ENCODE results near the gene OR5K3. TPM values are rescaled to one million over a fixed set of nuclear protein-coding genes. Genes with fewer than 3 reads are reported as not detected.

OR5K3 gene
- total and polyA plus RNA-seq, 2 of the 4 experiments (the other 2 are of a cell fraction) = not detected

DNA sequence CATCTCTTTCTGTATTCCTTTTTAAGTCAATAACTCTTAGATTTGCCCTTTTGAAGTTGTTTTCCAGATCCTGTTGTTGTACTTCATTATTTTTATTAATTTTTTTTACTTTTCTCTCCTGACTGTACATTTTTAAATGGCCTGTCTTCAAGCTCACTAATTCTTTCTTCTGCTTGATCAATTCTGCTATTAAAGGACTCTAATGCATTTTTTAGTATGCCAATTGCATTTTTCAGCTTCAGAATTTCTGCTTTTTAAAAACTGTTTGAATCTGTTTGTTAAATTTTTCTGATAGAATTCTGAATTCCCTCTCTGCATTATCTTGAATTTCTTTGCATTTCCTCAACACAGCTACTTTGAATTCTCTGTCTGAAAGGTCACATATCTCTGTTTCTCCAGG is 31.2 kb upstream of the OR5K3 start:
- in situ Hi-C loops (cut with MboI; ENCODE audit: low sequenced_read_pairs) = loop anchor here (25.0 kb wide), 1 partner anchor 103 kb away; the partner anchor contains the start of gene OR5K1
- Histone ChIP-seq H4K91ac (ENCODE audit: insufficient read depth, low read depth, low read length) (no peak overlapping the region), H4K8ac (ENCODE audit: low read depth in 2 of 2, low read length in 2 of 2) (no peak overlapping the region), H2BK5ac (ENCODE audit: low read depth, low read length, poor library complexity, severe bottlenecking) (no peak overlapping the region), H4K20me1 (ENCODE audit: insufficient read depth, low read length) (no peaks in the 10 kb centered on the region), H3K4me2 (ENCODE audit: low read depth, low read length) (no peak overlapping the region), H3K79me1 (ENCODE audit: low read depth in 1 of 2, low read length in 2 of 2) (no peaks in the 10 kb centered on the region), H2BK15ac (ENCODE audit: low read depth, low read length) (no peak overlapping the region), H2AK5ac (ENCODE audit: low read depth, low read length) (no peak overlapping the region), H3K18ac (ENCODE audit: low read depth, low read length) (no peak overlapping the region), H3K4me1 (ENCODE audit: control insufficient read depth, insufficient read depth, low read length) (no peaks in the 10 kb centered on the region), H2AK9ac (replicated peaks; ENCODE audit: low read depth, low read length, poor library complexity) (no peak overlapping the region), H2AFZ (replicated peaks; ENCODE audit: low read length, poor library complexity) (no peak overlapping the region), H3K9ac (ENCODE audit: low read depth, low read length) (no peak overlapping the region), H3K23ac (ENCODE audit: low read depth, low read length) (no peak overlapping the region), H3K36me3 (ENCODE audit: control insufficient read depth, insufficient read depth, low read length) (no peaks in the 10 kb centered on the region), H3K27ac (ENCODE audit: insufficient read depth, low read length) (no peak overlapping the region), H4K5ac (ENCODE audit: low read depth, low read length) (no peak overlapping the region), H3K9me3 (ENCODE audit: control insufficient read depth, insufficient read depth, low read length) (no peaks in the 10 kb centered on the region), H3K4me3 (ENCODE audit: insufficient read depth, low read depth, low read length) (no peak overlapping the region), H3K14ac (replicated peaks; ENCODE audit: low read depth, low read length) (no peak overlapping the region), H3K9me1 (ENCODE audit: insufficient read depth, low read length) (no peaks in the 10 kb centered on the region), H2BK120ac (ENCODE audit: low read depth, low read length) (no peak overlapping the region), H3K27me3 (ENCODE audit: control insufficient read depth, insufficient read depth, low read length) (no peaks in the 10 kb centered on the region), H2BK20ac (ENCODE audit: low read depth, low read length) (no peak overlapping the region), H3K4ac (ENCODE audit: low read depth, low read length) (no peak overlapping the region), H3K56ac (ENCODE audit: extremely low read depth, insufficient read depth, low read length) (no peak overlapping the region)
- ChIA-PET CTCF (no interaction called here), POLR2A (ENCODE audit: unreplicated experiment) (no interaction called here)
- DNase-seq (no peak), ATAC-seq (ENCODE audit: low read depth) (no peak)
- dilution Hi-C loops (cut with HindIII; ENCODE audit: low sequenced_read_pairs, unreplicated experiment) = no loop called here
- BruUV-seq (replicated peaks) = no TSS peak
- intact Hi-C loops (cut with micrococcal nuclease) = no loop called here
- TF ChIP-seq BHLHE40 (IDR thresholded peaks at IDR 0.05; ENCODE audit: low read depth, low read length) = no peak
- TF ChIP-seq RCOR1 (IDR thresholded peaks at IDR 0.05; ENCODE audit: insufficient replicate concordance, low read length) = no peak
- no peak for TF ChIP-seq MXI1 (IDR thresholded peaks at IDR 0.05; ENCODE audit: borderline replicate concordance, low read depth, low read length)
- no peak for TF ChIP-seq CHD1 (IDR thresholded peaks at IDR 0.05; ENCODE audit: low read depth, low read length)
- TF ChIP-seq RFX5 (IDR thresholded peaks at IDR 0.05; ENCODE audit: low read depth, low read length) = no peak
- TF ChIP-seq, protein P1, sequence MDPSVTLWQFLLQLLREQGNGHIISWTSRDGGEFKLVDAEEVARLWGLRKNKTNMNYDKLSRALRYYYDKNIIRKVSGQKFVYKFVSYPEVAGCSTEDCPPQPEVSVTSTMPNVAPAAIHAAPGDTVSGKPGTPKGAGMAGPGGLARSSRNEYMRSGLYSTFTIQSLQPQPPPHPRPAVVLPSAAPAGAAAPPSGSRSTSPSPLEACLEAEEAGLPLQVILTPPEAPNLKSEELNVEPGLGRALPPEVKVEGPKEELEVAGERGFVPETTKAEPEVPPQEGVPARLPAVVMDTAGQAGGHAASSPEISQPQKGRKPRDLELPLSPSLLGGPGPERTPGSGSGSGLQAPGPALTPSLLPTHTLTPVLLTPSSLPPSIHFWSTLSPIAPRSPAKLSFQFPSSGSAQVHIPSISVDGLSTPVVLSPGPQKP (IDR thresholded peaks at IDR 0.05; ENCODE audit: borderline replicate concordance, low read depth, low read length) = no peak
- TF ChIP-seq, protein P2, sequence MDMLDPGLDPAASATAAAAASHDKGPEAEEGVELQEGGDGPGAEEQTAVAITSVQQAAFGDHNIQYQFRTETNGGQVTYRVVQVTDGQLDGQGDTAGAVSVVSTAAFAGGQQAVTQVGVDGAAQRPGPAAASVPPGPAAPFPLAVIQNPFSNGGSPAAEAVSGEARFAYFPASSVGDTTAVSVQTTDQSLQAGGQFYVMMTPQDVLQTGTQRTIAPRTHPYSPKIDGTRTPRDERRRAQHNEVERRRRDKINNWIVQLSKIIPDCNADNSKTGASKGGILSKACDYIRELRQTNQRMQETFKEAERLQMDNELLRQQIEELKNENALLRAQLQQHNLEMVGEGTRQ (IDR thresholded peaks at IDR 0.05; ENCODE audit: low read depth, low read length) = no peak
- no peak for TF ChIP-seq SMC3 (IDR thresholded peaks at IDR 0.05; ENCODE audit: low read depth, low read length)
- TF ChIP-seq MAZ (IDR thresholded peaks at IDR 0.05; ENCODE audit: borderline replicate concordance, low read depth, low read length) = no peak
- TF ChIP-seq, protein P3, sequence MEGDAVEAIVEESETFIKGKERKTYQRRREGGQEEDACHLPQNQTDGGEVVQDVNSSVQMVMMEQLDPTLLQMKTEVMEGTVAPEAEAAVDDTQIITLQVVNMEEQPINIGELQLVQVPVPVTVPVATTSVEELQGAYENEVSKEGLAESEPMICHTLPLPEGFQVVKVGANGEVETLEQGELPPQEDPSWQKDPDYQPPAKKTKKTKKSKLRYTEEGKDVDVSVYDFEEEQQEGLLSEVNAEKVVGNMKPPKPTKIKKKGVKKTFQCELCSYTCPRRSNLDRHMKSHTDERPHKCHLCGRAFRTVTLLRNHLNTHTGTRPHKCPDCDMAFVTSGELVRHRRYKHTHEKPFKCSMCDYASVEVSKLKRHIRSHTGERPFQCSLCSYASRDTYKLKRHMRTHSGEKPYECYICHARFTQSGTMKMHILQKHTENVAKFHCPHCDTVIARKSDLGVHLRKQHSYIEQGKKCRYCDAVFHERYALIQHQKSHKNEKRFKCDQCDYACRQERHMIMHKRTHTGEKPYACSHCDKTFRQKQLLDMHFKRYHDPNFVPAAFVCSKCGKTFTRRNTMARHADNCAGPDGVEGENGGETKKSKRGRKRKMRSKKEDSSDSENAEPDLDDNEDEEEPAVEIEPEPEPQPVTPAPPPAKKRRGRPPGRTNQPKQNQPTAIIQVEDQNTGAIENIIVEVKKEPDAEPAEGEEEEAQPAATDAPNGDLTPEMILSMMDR (conservative IDR thresholded peaks at IDR 0.05; ENCODE audit: low read depth, low read length) = no peak
- no peak for TF ChIP-seq FOS (IDR thresholded peaks at IDR 0.05; ENCODE audit: low read depth, low read length)
- TF ChIP-seq MAFK (IDR thresholded peaks at IDR 0.05; ENCODE audit: low read depth, low read length) = no peak
- TF ChIP-seq RAD21 (IDR thresholded peaks at IDR 0.05; ENCODE audit: low read length) = no peak
- TF ChIP-seq NFE2L2 (IDR thresholded peaks at IDR 0.05; ENCODE audit: low read depth, low read length) = no peak
- TF ChIP-seq CEBPB (IDR thresholded peaks at IDR 0.05; ENCODE audit: low read depth, low read length) = no peak
- TF ChIP-seq POLR2A (IDR thresholded peaks at IDR 0.05; ENCODE audit: low read depth, low read length) = no peak
